Bronchial epithelial cell (primary cell): ENCODE measurements around the gene CCL4. TPM values are rescaled to one million over a fixed set of nuclear protein-coding genes. Genes with fewer than 3 reads are reported as not detected.

Source experiments
- DNase-seq: peaks from one replicate; pipeline ENCODE4 v3.0.0-alpha.2; 2010; ENCODE audit warnings: low read depth
- FAIRE-seq: peaks from 2 replicates; lab custom pipeline; 2011; peaks lifted over from hg19 to GRCh38; lab: Jason Lieb, UNC
- H3K27me3 ChIP-seq: 2 replicates; pipeline ENCODE4 v1.5.1; 2011; ENCODE audit warnings: low read length; ENCODE audit not compliant: control insufficient read depth, insufficient read depth
- H3K36me3 ChIP-seq: 2 replicates; pipeline ENCODE4 v1.5.1; 2011; ENCODE audit warnings: low read length; ENCODE audit not compliant: control insufficient read depth, insufficient read depth
- H3K4me3 ChIP-seq: 2 replicates; pipeline ENCODE4 v1.5.1; 2011; ENCODE audit warnings: mild to moderate bottlenecking, low read depth, low read length, control low read depth
- total RNA-seq: library from RNA; depleted of rRNA; stranded (reverse); fragments of >200 nt; gene quantifications from 2 replicates; pipeline ENCODE4 v1.2.1, GENCODE V29; 2014
- TF ChIP-seq, protein P1 (sequence below): IDR thresholded peaks from 2 replicates; pipeline ENCODE4 v1.5.1; 2011; ENCODE audit warnings: mild to moderate bottlenecking, moderate library complexity, low read length, control low read depth, inconsistent platforms; ENCODE audit not compliant: insufficient read depth, severe bottlenecking

The CCL4 gene
- total RNA-seq, 1 donor from 2014 or later, result not detected

DNA sequence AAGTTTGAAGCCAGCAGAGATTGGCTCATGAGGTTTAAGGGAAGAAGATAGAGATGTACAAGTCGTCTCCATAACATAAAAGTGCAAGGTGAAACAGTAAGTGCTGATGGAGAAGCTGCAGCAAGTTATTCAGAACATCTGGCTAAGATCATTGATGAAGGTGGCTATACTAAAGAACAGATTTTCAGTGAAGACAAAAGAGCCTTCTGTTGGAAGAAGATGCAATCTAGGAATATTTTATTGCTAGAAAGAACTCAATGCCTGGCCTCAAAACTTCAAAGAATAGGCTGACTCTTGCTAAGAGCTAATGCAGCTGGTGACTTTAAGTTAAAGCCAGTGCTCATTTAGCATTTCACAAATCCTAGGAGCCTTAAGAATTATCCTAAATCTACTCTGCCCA lies 26.0 kb downstream of the CCL4 start:
- Histone ChIP-seq H3K27me3 (peaks cover 2% of the 10 kb centered on the region), H3K36me3 (no peaks in the 10 kb centered on the region), H3K4me3 (no peak overlapping the region)
- FAIRE-seq, result no peak
- TF ChIP-seq, protein P1, sequence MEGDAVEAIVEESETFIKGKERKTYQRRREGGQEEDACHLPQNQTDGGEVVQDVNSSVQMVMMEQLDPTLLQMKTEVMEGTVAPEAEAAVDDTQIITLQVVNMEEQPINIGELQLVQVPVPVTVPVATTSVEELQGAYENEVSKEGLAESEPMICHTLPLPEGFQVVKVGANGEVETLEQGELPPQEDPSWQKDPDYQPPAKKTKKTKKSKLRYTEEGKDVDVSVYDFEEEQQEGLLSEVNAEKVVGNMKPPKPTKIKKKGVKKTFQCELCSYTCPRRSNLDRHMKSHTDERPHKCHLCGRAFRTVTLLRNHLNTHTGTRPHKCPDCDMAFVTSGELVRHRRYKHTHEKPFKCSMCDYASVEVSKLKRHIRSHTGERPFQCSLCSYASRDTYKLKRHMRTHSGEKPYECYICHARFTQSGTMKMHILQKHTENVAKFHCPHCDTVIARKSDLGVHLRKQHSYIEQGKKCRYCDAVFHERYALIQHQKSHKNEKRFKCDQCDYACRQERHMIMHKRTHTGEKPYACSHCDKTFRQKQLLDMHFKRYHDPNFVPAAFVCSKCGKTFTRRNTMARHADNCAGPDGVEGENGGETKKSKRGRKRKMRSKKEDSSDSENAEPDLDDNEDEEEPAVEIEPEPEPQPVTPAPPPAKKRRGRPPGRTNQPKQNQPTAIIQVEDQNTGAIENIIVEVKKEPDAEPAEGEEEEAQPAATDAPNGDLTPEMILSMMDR, result no peak
- no peak for DNase-seq

DNA sequence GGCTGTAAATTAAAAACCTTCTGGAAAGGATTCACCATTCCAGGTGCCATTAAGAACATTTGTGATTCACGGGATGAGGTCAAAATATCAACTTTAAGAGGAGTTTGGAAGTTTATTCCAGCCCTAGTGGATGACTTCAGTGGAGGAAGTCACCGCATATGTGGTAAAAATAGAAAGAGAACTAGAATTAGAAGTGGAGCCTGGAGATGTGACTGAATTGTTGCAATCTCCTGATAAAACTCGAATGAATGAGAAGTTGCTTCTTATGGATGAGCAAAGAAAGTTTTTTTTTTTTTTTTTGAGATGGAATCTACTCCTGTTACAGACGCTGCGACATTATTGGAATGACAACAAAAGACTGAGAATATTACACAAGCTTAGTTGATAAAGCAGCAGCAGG lies 26.7 kb downstream of the CCL4 start:
- no peak overlapping the region for H3K4me3 ChIP-seq
- H3K27me3 ChIP-seq, result peaks cover 2% of the 10 kb centered on the region
- H3K36me3 ChIP-seq, result no peaks in the 10 kb centered on the region
- DNase-seq (no peak), FAIRE-seq (no peak)
- TF ChIP-seq, protein P1, result no peak

DNA sequence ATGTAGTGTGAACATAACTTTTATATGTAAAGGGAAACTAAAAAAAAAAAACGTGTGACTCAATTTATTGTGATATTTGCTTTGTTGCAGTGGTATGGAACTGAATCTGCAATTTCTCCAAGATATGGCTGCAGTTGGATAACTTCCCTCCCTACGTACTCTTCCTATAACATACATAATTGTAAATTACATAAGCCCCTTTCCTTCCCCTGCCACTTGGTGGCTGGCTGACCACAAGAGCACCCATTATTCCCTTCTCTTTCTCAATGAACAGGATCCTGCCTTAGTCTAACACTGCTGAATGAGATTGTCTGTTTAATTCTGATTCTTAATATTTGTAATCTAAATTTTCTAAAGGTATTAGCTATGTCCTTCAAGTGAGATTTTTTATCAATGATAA lies 27.8 kb downstream of the CCL4 start:
- Histone ChIP-seq H3K36me3 (no peaks in the 10 kb centered on the region), H3K4me3 (no peak overlapping the region), H3K27me3 (peaks cover 2% of the 10 kb centered on the region)
- FAIRE-seq (no peak), DNase-seq (no peak)
- TF ChIP-seq, protein P1, result no peak

DNA sequence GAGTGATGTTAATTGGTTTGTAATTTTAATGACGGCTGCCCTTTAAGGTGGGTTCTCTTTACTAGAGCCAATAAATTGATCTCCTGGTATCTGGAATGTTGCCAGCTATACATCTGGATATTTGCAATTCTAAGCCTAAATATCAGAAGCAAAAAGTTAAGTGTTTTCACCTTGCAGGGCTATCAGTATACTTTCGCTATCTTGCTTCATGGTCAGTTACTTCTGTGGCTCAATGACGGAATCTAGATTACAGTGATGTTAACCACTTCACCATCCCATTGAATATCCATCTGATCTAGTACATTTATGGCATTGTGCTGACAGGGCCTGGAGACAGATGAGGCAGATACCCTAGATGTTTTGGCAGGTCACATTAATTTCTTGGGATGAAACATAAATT lies 28.3 kb downstream of the CCL4 start:
- Histone ChIP-seq H3K4me3 (no peak overlapping the region), H3K36me3 (no peaks in the 10 kb centered on the region), H3K27me3 (peaks cover 2% of the 10 kb centered on the region)
- no peak for DNase-seq
- TF ChIP-seq, protein P1, result no peak
- FAIRE-seq, result no peak

DNA sequence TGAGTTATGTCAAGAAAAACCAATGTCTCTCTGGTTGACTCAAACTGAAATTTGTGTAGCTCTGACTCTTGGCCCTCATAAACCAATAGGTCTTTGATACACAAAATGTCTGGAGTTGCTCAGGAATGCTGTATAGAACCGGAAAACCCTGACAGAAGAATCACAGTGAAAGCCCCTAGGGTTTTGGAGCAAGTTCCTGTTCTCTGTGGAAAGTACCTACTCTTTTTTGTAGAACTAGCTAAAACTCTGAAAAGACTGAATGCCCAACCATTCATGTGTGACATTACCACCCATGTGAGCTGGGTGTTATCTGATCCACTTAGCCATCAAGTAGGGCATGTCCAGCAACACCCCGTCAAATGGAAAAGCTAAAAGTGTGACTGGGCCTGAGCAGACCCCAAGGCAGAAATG lies 28.8 kb downstream of the CCL4 start:
- Histone ChIP-seq H3K27me3 (peaks cover 2% of the 10 kb centered on the region), H3K36me3 (no peaks in the 10 kb centered on the region), H3K4me3 (no peak overlapping the region)
- no peak for DNase-seq
- TF ChIP-seq, protein P1, result no peak
- no peak for FAIRE-seq

DNA sequence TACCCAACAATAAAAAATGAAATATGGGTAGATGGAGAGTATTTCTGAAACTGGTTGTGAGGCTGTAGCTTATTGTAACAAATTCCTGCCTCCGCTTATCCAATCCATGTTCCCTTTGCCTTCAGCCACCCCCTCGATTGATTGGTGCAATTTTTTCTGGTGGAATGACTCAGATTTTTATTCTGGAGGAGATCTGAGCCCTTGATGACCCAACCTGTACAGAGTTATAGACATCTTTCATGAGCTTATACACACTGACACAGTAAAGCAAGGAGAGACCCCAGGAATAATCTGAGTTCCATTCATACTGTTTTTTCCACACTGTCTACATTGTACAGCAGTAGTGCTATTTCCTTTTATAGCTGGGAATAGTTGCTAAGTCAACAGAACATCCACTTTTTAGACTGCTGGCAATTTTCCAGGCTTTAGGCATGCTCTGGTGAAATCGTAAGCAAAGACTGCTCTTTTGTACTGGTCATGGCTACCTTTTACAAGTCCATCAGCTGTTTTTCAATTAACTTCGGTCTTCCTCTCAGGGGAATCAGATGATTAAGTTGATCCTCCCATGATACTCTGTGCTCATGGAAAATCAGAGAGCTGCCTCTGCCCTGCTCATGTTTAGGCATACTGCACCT lies 30.1 kb downstream of the CCL4 start:
- Histone ChIP-seq H3K4me3 (no peak overlapping the region), H3K36me3 (no peaks in the 10 kb centered on the region), H3K27me3 (peaks cover 2% of the 10 kb centered on the region)
- TF ChIP-seq, protein P1, result no peak
- FAIRE-seq (no peak), DNase-seq (peak; percentile 7)
